ENCODE results near the gene TEAD4.

Gene TEAD4

DNA sequence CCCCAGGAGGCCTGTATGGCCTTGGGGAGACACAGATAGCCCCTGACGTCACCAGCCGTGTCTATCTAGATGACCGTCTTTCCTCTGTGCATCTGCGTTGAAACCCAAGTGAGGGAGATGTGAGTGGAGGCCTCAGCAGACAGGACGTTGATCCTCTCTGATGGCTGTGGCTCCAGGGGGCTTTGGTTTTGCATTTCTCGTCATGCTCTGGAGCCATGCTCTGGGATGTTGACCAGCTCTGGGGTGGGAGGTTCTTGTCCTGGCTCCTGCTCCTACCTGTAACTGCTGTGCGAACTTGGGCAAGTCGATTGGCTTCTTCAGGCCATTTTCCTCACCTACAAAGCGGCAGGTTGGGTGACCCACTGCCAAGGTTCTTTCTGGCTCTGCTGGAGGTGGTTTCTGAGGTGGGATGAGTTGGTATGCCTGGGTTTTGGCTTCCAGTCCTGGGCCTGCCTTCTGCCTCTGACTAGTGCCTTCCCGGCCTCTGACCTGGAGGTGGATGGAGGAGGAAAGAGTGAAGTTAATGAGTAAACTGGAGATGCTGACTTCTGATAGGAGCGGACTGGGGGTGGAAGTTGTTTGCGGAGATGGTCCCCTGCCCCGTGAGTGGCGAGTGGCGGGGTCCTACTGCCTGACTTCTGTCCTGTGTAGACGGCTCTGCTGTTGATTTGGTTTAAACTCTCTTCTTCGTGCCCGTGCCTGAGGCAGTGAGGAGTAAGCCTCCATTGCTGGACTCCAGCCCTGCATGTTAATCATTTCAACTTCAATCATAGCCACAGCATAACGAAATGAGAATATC is 126.3 kb downstream of the TEAD4 start:
- DNase-seq: no peak

DNA sequence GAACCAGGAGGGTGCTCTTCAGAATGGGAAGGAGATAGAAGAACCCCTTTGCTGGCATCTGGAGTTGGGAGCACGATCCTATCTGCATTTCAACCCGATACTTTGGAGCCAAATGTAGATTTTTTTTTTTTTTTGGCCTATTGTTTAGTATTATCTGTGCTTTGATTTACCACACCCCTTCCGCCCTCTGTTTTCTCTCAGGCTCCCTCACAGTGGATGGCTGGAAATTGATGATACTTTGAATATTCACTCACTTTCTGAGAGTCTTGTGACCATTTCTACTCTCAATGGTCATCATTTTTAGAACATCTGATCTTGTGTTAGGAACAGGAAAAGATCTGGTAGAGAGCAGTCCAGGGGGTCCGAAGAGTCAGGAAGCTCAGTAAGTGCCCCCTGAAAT is 127.0 kb downstream of the TEAD4 start:
- DNase-seq: no peak

DNA sequence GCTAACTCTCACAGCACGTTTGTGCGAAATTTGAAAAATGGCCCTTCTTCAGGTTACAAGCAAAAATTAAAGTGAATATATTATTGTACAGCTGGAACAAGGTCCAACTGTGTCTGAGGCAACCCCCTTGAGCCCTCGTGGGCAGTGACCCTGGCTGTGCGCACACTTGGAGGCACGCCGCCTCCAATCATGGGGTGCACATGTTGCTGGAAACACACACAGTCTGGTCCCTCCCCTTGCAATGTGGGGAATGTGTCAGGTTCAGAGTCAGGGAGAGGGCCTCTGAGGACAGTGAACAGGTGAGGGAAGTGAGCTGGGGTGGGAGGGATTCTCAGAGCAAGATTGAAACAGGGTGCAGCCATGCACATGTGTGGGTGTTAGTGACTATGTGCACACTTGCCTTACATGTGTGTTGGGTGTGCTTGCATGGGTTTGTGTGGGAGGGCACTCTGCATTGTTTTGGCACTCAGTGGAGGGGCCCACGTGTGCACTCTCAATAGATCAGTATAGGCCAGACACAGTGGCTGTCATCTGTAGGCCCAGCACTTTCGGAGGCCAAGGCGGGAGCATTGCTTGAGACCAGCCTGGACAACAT is 127.6 kb downstream of the TEAD4 start:
- no peak for DNase-seq

DNA sequence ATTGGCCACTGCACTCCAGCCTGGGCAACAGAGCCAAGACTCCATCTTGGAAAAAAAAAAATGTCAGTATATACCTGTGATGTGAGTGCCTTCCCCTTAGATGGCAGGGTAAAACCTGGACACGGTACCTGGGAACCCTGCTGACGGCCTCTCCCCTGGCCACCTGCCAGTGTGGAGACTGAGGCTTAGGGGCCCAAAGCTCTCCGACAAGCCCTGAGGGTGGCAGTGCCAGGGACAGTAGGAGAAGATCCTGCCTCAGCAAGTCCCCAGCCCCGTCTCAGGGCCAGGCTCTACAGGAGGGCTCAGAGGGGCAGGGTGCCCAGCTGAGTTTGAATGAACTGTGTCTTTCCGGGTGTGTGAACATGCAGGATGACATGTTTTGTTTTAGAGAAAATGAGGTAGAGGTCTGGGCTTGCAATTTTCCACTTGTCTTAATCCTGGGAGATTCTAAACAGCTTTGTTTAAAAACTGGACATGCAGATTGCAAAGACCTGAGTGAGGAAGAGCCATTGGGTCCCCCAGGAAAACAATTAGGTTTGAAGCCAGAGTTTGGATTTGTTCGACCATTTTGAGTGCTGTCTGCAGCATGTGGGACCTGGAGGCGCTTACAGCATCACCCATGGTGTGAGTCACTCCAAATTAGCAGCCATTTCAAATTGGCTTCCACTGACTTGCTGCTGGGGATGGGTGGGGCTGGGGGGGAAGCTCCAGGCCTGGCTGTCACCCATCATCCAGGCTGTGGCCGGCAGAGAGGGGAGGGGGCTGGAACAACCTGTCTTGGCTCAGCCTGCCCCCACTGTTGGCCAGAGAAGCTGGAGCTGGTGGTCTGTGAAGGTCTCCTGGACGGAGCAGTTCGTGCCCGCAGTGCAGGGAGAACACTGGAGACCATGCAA is 128.8 kb downstream of the TEAD4 start:
- no peak for DNase-seq

DNA sequence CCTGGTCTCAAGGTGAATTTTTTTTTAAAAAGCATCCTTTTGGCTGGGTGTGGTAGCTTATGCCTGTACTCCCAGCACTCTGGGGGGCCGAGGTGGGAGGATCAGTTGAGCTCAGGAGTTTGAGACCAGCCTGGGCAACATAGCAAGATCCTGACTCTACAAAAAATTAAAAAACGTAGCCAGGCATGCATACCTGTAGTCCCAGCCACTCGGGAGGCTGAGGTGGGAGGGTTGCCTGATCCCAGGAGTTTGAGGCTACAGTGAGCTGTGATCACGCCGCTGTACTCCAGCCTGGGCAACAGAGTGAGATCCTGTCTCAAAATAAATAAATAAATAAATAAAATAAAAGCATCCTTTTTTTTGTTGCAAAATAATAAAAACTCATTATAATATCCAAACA is 130.4 kb downstream of the TEAD4 start:
- DNase-seq: no peak
